ENCODE results near the gene VWA2.

VWA2 gene

GRCh38 chr10:114278140-114278883 is 39.3 kb downstream of the VWA2 start:
- no peak for DNase-seq (ENCODE audit: low spot score)

DNA sequence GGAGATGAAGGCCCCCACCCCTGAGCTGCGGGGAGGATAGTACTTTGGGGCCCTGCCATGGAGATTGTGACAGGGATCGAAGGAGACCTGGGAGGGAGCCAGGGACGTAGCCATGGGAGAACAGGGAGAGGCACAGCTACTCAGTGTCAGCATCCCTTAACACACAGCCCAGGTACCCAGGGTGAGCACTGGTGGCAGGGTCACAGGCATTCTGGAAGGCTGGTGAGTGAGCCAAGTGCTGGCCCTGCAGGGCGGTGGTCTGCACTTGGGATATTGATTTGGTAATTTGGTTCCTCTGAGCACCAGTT is 39.8 kb downstream of the VWA2 start:
- DNase-seq (ENCODE audit: low spot score), result no peak

GRCh38 chr10:114279289-114279688 is 40.2 kb downstream of the VWA2 start:
- no peak for DNase-seq (ENCODE audit: low spot score)

DNA sequence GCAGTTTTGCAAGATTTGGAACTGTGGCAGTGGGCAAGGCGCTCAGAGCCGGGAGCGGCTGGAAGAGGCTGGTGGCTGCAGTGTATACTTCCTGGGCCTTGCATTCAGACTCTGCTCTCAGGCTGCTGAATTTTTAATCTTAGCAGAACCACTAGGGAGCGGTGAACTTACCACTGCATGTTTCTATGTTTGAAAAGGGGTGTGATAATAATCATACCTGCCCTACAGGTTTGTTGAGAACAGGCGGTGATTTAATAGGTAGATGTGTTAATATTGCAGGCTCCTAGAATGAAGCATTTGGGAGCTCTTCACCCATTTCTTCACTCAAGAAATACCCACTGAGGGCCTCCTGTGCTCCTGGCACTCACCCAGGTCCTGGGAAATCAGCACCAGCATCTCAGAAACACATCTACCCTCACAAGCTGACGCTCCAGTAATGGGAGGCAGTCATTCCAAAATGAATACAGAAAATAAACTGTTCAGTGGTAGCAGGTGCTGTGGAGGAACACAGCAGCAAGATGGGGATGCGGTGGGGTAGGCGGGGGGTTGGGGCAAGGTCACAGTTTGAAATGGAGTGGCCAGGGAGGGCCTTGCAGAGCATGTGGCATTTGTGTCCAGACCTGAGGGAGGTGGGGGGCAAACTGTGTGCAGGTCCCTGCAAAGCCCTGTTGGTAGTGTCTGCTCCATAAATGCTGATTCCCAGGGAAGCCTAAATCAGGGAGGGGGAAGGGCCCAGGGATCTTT is 41.0 kb downstream of the VWA2 start:
- DNase-seq (ENCODE audit: low spot score), result no peak

DNA sequence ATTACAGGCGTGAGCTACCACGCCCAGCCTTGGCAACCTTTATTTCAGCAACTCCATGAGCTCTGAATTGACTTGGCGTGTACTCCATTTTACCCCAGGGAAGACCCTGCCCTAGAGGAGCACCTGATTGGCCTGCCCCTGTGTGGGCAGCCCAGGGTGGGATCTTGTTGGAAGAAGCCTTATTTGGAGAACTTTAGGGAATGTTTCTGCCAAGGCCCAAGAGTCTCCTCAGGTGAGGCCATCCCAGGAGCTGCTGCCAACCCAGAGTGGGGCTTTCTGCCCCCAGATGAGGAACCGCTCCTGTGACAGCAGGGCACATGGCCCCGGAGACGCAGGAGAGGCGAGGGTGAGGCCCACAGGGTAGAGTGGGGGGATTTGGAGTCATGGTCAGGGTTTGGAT is 42.0 kb downstream of the VWA2 start:
- no peak for DNase-seq (ENCODE audit: low spot score)

DNA sequence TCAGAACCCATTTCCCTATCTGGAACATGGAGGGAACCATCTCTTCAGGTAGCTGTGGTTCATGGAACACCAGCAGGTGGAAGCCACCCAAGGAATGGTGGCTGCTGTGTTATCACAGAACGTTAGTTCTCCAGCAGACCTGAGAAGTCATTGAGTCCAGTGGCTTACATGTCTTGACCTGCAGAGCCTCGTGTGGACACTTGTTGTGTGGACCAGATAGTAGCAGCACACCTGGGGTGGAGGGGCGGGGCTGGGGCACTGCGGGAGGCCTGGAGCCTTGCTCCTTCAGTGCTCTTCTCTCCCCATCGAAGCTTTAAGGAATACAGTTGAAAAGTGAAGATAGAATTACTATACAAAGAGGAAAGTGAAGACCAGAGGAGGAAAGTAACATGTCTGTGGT is 42.4 kb downstream of the VWA2 start:
- DNase-seq (ENCODE audit: low spot score), result no peak

- no peak for DNase-seq (ENCODE audit: low spot score)
Measured at GRCh38 chr10:114282526-114282925, 43.5 kb downstream of the VWA2 start.

DNA sequence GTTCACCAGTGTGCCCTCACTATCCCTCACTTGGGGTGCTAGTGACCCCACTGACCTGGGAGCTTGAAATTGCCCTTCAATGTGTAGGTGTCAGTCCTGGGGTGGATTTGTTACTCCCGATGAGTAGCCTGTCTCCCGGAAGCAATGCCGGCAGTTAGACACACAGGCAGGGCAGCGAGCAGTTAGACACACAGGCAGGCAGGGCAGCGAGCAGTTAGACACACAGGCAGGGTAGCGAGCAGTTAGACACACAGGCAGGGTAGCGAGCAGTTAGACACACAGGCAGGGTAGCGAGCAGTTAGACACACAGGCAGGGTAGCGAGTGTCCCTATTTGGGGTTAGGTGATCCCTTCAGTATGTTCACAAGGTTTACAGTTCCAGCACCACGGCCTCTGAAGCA is 44.0 kb downstream of the VWA2 start:
- no peak for DNase-seq (ENCODE audit: low spot score)

DNA sequence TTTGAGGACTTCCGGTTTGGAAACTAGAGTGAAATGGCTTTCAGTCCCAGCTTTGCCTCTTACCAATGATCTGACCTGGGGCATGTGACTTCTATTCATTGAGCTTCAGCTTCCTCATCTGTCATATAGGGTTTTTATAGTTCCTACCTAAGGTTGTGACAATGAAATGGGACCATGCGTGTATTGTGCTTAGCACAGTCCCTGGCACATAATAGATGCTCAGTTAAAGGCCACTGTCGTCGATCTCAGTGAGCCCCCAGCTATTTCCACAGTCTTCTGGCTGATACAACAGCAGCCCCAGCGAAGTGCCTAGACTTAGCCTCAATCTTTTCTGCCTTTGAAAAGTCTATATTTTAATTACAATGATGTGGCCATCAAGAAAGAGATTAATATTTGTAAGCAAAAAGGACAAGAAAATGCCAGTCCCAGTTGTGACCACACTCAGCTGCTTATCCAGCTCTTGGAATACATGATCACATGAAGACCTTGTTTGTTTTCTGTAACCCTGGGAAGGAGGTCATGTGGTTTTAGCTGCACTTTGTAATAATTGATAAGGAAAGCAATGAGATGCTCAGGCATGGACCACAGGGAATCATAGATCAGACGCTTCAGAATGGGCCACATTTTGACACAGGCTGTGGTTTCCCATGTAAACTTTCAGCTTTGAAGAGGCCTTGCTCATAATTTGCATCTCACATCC is 44.6 kb downstream of the VWA2 start:
- DNase-seq (ENCODE audit: low spot score), result no peak

GRCh38 chr10:114284346-114285071 is 45.5 kb downstream of the VWA2 start:
- DNase-seq (ENCODE audit: low spot score), result no peak

DNA sequence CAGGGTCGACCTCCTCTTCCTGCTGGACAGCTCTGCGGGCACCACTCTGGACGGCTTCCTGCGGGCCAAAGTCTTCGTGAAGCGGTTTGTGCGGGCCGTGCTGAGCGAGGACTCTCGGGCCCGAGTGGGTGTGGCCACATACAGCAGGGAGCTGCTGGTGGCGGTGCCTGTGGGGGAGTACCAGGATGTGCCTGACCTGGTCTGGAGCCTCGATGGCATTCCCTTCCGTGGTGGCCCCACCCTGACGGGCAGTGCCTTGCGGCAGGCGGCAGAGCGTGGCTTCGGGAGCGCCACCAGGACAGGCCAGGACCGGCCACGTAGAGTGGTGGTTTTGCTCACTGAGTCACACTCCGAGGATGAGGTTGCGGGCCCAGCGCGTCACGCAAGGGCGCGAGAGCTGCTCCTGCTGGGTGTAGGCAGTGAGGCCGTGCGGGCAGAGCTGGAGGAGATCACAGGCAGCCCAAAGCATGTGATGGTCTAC is 46.9 kb downstream of the VWA2 start:
- DNase-seq (ENCODE audit: low spot score), result no peak

DNA sequence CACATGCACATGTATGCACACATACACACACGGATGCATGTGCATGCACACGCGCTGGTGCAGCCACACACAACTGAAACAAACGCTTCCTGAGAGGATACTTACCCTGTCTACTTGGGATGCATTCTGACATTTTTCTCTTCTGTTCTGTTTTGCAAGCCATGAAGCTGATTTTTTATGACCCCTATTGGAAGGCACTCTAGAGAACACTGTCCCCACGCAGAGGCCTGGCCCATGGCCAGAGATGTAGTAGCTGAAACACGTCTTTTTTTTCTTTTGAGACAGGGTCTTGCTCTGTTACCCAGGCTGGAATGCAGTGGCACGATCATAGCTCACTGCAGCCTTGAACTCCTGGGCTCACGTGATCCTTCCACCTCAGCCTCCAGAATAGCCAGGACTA is 47.9 kb downstream of the VWA2 start:
- DNase-seq (ENCODE audit: low spot score), result no peak

DNA sequence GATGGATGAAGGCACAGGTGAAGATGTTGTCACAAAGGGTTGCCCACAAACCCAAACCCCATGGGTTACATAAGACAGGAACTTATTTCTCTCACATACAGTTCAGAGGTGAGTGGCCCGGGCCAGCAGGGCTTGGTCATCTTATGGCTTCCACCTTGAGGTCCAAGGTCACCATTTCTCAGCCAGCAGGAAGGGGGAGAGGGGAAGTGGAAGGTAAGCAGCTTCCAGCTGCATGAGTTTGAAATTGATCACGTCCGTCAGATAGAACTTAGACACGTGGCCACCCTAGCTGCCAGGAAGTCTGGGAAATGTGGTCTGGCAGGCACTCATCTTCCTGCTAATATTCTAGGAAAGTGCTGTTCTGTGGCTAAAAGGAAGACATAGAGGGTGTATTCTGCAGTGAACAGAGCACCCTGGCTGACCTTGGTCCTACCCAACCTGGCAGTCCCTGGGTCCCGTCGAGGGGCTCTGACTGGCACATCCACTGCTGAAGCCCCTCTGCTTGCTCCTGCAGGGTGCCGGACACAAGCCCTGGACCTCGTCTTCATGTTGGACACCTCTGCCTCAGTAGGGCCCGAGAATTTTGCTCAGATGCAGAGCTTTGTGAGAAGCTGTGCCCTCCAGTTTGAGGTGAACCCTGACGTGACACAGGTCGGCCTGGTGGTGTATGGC is 49.5 kb downstream of the VWA2 start:
- no peak for DNase-seq (ENCODE audit: low spot score)

DNA sequence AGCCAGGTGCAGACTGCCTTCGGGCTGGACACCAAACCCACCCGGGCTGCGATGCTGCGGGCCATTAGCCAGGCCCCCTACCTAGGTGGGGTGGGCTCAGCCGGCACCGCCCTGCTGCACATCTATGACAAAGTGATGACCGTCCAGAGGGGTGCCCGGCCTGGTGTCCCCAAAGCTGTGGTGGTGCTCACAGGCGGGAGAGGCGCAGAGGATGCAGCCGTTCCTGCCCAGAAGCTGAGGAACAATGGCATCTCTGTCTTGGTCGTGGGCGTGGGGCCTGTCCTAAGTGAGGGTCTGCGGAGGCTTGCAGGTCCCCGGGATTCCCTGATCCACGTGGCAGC is 50.0 kb downstream of the VWA2 start:
- no peak for DNase-seq (ENCODE audit: low spot score)

DNA sequence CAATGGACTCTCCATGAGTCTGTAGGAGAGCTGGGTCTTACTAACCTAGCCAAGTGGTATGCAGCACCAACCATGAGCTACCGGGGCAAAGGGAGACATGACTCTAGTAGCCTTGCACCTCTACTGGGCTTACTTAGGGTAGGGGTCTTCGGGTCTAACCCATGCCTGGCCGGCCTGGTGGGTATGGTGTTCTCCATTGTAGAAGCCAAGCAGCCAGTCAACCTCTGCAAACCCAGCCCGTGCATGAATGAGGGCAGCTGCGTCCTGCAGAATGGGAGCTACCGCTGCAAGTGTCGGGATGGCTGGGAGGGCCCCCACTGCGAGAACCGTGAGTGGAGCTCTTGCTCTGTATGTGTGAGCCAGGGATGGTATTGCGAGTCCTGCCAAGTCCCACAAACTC is 51.0 kb downstream of the VWA2 start:
- no peak for DNase-seq (ENCODE audit: low spot score)

- DNase-seq (ENCODE audit: low spot score), result no peak
Measured at GRCh38 chr10:114291076-114291475, 52.0 kb downstream of the VWA2 start.

- no peak for DNase-seq (ENCODE audit: low spot score)
Measured at GRCh38 chr10:114291516-114291915, 52.5 kb downstream of the VWA2 start.

DNA sequence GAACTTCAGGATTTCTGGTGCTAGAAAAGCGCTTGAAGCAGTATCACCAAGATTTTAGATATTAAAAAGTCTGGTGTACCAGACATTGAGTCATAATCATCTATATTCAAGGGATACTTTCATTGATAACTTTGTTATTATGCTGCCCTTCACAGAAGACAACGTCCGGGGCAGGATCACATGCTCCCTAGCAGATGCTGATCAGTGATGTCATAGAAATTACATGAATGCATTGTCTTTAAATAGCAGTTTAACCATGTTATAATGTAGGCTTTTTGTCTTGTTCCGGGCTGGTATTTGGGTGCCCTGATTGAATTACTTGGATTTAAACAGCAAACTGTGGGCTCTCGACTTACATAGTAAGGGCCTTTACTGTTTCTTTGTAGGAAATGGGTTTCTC is 54.0 kb downstream of the VWA2 start:
- DNase-seq (ENCODE audit: low spot score), result no peak

DNA sequence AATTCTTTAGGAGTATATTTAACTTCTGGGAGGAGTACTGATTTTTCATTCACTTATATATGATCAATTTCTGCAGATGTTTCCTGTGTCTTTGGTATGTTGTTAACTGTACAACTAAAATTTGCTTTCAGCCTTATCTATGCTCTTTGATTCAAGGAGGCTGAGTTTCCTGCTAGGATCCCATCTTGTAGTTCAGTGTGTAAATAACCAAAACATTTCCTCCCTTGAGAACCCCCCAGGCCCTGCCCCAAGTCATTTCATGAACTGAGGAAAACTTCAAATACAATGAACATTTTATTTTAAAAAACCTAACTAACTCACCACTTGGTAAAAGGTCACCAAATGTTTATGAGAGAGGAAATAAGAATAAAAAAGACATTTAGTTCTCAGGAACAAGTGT is 55.5 kb downstream of the VWA2 start:
- DNase-seq (ENCODE audit: low spot score), result no peak

DNA sequence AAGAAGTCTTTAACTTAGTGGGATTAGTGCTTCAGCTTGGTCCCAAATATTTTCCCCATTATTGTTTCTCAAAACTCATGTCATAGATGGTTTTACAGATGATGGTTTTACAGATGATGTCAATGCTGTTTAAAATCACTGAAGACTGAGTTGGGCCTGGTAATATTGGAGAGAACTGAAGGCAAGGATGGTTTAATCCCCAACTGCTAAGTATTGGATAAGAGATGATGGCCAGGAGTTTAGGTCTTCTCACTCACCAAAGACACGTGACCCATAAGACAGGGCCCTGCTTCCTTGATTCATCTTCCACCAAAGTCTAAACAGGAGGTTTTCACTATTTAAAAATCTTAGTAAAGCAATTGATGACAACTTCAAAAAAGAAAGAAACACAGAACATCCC is 56.3 kb downstream of the VWA2 start:
- no peak for DNase-seq (ENCODE audit: low spot score)

DNA sequence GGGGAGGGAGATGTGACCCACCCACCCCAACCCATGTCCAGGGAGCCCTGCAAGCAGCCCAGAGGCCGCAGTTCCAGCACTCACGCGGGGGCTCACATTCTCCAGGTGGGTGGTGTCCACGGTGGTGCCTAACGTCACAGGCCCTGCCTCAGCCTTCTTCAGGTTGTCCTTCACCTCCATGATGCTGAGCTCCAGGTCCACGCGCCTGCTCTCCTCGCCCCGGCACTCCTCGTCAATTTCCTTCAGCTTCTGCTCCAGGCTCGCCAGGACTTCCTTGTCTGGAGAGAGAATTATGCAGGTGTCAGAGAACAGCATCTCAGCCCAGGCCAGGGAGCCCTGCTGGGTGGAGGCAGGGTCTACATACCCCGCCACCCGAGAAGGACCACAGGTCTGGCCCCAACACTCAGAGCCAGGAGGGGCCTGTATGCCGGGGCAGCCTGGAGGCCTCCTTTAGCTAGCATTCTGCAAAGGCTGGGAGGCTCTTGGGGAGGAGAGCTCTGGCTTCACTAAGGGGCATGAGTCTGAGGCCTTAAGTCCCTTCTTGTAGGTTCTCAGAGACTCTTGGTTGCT is 58.2 kb downstream of the VWA2 start:
- no peak for DNase-seq (ENCODE audit: low spot score)
